ENCODE data around the gene GRAMD1B.

GRAMD1B gene

DNA sequence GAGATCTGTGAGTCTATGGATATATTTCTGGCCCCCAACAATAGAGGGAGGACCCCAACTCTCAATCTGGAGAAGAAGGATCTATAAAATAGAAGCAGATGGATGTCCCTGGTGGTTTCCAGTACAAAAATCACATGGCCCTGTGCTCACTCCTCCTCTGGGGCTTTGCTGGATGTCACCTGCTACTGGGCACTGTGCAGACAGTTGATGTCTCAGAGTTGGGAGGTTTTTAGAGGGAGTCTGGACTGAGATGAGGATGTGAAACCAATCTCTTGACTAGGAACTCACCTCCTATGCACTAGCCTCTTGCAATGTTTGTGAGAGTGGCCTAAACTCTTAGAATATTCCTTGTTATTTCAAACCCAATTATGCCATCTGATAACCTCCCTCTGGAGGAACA lies 117.1 kb downstream of the GRAMD1B start:
- H3K27me3 ChIP-seq (replicated peaks; ENCODE audit: control insufficient read depth, insufficient read depth, low read length) = no peaks in the 10 kb centered on the region
- DNase-seq (ENCODE audit: extremely low read depth, insufficient read length) = no peak
- no peak for TF ChIP-seq CTCF (IDR thresholded peaks at IDR 0.05; ENCODE audit: insufficient read depth, low read length, poor library complexity, severe bottlenecking)

GRCh38 chr11:123548774-123549173 lies 118.7 kb downstream of the GRAMD1B start:
- no peaks in the 10 kb centered on the region for H3K27me3 ChIP-seq (replicated peaks; ENCODE audit: control insufficient read depth, insufficient read depth, low read length)
- H3K4me3 ChIP-seq (replicated peaks; ENCODE audit: low read depth, low read length) = no peak overlapping the region
- no peak for TF ChIP-seq CTCF (IDR thresholded peaks at IDR 0.05; ENCODE audit: insufficient read depth, low read length, poor library complexity, severe bottlenecking)
- DNase-seq (ENCODE audit: extremely low read depth, insufficient read length) = no peak
- H3K36me3 ChIP-seq (ENCODE audit: control insufficient read depth, insufficient read depth, low read length) = no peaks in the 10 kb centered on the region; the same call in 1 of the 2 replicates

More for the DNA sequence above, 117.1 kb downstream of the GRAMD1B start:
- Histone ChIP-seq H3K36me3 (ENCODE audit: control insufficient read depth, insufficient read depth, low read length) (no peaks in the 10 kb centered on the region; the same call in 1 of the 2 replicates), H3K4me3 (replicated peaks; ENCODE audit: low read depth, low read length) (no peak overlapping the region)

DNA sequence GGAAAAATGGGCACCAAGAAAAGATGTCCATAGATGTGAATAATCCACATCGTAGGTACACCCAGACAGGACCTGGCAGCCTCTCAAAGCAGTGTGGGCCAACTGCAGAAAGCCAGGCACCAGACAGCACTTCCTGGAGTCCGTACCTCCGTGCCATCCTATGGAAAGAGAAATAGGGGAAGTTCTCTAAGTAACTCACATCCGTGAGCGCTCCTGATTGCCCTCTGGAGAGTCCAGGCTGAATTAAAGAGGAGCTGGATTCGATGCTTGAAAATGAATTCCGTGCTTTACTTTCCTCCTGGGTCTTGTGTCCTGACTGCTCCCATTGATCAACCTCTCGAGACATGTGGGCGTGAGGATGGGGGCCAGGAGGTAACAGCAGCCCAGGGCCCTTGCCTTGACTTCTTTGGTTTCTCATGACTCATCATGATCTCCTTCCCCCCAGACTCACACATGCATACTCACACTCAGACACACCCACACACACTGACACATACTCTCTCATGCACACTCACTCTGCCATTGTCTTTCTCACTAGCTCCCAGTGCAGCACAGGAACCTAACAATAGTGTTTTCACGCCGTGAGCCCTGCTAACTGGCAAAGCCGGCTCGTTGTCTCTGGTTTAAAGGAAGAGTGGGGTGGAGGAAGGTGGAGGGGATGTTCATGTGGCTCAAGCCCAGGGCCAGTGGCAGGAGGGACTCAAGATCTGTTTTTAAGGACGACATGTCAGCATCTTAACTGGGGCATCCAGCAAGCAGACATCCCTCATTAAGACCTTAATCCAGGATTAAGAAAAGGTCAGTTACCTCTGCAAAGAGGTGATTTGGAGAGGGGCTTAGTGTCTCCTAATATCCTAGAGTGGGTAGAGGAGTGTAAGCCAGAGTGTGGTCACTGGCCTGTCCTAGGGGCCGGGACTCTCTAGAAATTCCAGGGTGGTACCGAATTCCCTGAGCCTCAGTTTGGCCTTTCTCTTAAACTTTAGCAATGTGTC lies 120.2 kb downstream of the GRAMD1B start:
- DNase-seq (ENCODE audit: extremely low read depth, insufficient read length) = no peak
- no peak for TF ChIP-seq CTCF (IDR thresholded peaks at IDR 0.05; ENCODE audit: insufficient read depth, low read length, poor library complexity, severe bottlenecking)

GRCh38 chr11:123551079-123551478 lies 121.0 kb downstream of the GRAMD1B start:
- DNase-seq (ENCODE audit: extremely low read depth, insufficient read length) = no peak
- Histone ChIP-seq H3K27me3 (replicated peaks; ENCODE audit: control insufficient read depth, insufficient read depth, low read length) (no peaks in the 10 kb centered on the region), H3K4me3 (replicated peaks; ENCODE audit: low read depth, low read length) (no peak overlapping the region), H3K36me3 (ENCODE audit: control insufficient read depth, insufficient read depth, low read length) (no peaks in the 10 kb centered on the region; the same call in 1 of the 2 replicates)
- TF ChIP-seq CTCF (IDR thresholded peaks at IDR 0.05; ENCODE audit: insufficient read depth, low read length, poor library complexity, severe bottlenecking) = no peak

More for the DNA sequence above, 120.2 kb downstream of the GRAMD1B start:
- Histone ChIP-seq H3K4me3 (replicated peaks; ENCODE audit: low read depth, low read length) (no peak overlapping the region), H3K36me3 (ENCODE audit: control insufficient read depth, insufficient read depth, low read length) (no peaks in the 10 kb centered on the region; the same call in 1 of the 2 replicates), H3K27me3 (replicated peaks; ENCODE audit: control insufficient read depth, insufficient read depth, low read length) (no peaks in the 10 kb centered on the region)

DNA sequence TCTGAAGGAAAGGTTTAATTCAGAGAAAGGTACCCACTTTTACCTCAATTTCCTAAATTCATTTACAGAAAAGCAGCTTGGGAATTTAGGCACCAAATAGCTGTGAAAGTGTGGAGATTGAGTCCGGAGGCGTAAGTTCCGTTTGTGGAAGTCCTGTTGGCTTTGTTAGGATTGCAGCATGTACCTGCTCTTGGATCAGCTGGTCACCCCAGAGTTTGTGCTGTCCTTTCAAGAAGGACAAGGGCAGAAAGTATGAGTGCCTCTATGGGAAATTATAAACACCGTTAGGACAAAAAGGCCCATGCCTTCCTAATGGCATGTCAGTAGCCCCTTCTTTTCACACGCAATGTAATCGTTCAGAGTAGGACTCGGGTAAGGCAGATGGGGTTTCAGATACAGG lies 126.6 kb downstream of the GRAMD1B start:
- no peak overlapping the region for H3K4me3 ChIP-seq (replicated peaks; ENCODE audit: low read depth, low read length)
- no peak for TF ChIP-seq CTCF (IDR thresholded peaks at IDR 0.05; ENCODE audit: insufficient read depth, low read length, poor library complexity, severe bottlenecking)

More for the DNA sequence above, 126.6 kb downstream of the GRAMD1B start:
- DNase-seq (ENCODE audit: extremely low read depth, insufficient read length) = no peak
- Histone ChIP-seq H3K27me3 (replicated peaks; ENCODE audit: control insufficient read depth, insufficient read depth, low read length) (no peaks in the 10 kb centered on the region), H3K36me3 (ENCODE audit: control insufficient read depth, insufficient read depth, low read length) (no peaks in the 10 kb centered on the region)

Measured in GM06990 (cell line).